CD4-positive, alpha-beta T cell treated with Interleukin-4 for 4 hours (primary cell): ENCODE data around the gene ITPRID1.

Source experiments
- DNase-seq: peaks from one replicate; pipeline ENCODE4 v3.0.0-alpha.2; 2020

ITPRID1 gene

DNA sequence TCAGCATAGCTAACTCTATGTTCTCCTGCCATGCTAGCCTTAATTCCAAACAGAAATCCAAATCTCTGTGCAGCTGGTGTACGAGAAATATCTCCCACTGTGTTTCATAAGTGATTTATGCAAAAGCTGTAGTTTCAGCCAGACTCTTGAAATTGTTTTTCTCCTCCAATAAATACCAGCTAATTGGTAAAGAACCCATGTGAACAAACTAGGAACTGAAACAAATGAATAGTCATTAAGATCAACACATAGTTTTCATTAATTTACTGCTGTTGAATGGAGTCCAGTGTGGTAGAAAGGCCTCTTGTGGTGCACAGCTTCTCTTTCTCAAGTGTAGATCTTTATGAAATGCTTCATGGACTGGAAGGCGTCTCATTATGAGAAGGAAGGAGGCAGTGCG is 191.5 kb downstream of the ITPRID1 start:
- DNase-seq = no peak

GRCh38 chr7:31707089-31707488 is 193.2 kb downstream of the ITPRID1 start:
- DNase-seq = no peak
